HAP-1 (cell line): ENCODE results near the gene BPIFB3.
A peak's percentile ranks its signal among the peaks of the same experiment; 100 is the strongest.
"Not testable (repeated sequence)": the region's sequence is repeated elsewhere in the genome, so short reads cannot be mapped to it uniquely, and the experiment has no call there.

Experiments used
- DNase-seq, 2 experiments: peaks; one replicate each; pipeline ENCODE4 v3.0.0-alpha.2; 2016 to 2020; ENCODE audit warnings: low spot score in 2 of 2
- H3K27me3 ChIP-seq: fragments of 250-450 bp; sonication (Bioruptor Pico); 2 replicates; pipeline ENCODE4 v1.5.1; 2020; ENCODE audit warnings: low read depth, mild to moderate bottlenecking, moderate library complexity
- H3K36me3 ChIP-seq: fragments of 250-450 bp; sonication (Bioruptor Pico); replicated peaks from 2 replicates; pipeline ENCODE4 v1.5.1; 2020; ENCODE audit warnings: mild to moderate bottlenecking
- H3K4me1 ChIP-seq: fragments of 250-450 bp; sonication (Bioruptor Pico); 2 replicates; pipeline ENCODE4 v1.5.1; 2020; ENCODE audit warnings: mild to moderate bottlenecking
- H3K4me3 ChIP-seq: fragments of 250-450 bp; sonication (Bioruptor Pico); 2 replicates; pipeline ENCODE4 v1.5.1; 2020; ENCODE audit warnings: mild to moderate bottlenecking, moderate library complexity
- H3K9me3 ChIP-seq: fragments of 250-450 bp; sonication (Bioruptor Pico); 2 replicates; pipeline ENCODE4 v1.5.1; 2020; ENCODE audit warnings: mild to moderate bottlenecking, moderate library complexity
- in situ Hi-C: fragments of 300-500 bp; cut with MboI; formaldehyde crosslinking; loops from 3 replicates; pipeline ENCODE4 v1.14.3; 2020; ENCODE audit warnings: low sequenced_read_pairs, inconsistent platforms, mixed read lengths

The BPIFB3 gene

DNA sequence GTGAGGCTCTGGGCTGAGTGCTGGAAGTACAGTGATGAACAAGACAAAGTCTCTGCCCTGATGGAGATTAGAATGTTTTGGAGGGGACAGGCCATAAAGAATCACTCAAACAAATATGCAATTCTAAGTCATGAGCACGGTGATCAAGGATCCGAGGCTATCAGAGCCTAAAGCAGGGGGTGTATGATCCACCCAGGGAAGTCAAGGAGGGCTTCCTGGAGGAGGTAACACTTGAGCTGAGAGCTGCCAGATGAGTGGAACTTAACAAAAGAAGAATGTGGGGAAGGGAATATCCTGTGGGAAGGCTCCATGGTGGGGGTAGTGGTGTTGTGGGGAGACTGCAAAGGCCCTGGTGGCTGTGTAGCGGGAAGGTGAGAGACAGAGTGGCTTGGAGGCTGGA is 38.0 kb downstream of the BPIFB3 start:
- in situ Hi-C loops: loop anchor here (10.0 kb wide), 2 partner anchors 193 to 197 kb away; partner anchors contain the start of gene BPIFB1
- no peak for DNase-seq
- no peak overlapping the region for H3K4me3 ChIP-seq

DNA sequence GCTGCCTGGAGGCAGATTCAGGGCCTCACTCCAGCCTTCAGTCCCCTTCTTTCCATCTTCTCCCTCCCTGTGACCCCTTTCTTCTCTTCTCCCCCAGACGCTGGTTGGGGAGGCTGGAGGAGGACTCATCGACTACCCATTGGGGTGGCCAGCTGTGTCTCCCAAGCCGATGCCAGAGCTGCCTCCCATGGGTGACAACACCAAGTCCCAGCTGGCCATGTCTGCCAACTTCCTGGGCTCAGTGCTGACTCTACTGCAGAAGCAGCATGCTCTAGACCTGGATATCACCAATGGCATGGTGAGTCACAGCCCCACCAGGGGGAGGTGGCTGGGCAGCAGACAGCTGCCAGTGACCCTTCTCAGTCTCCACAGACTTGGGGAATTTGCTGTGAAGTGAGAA is 38.7 kb downstream of the BPIFB3 start:
- no peak for DNase-seq
- Histone ChIP-seq H3K4me3 (no peak overlapping the region), H3K36me3 (no peaks in the 10 kb centered on the region), H3K4me1 (no peaks in the 10 kb centered on the region), H3K27me3 (0 out of 2 replicates have a peak, but pooled peaks cover 3% of the 10 kb centered on the region), H3K9me3 (no peaks in the 10 kb centered on the region)
- in situ Hi-C loops: loop anchor here (10.0 kb wide), 2 partner anchors 192 to 198 kb away; partner anchors contain the start of gene BPIFB1

More for the DNA sequence above, 38.0 kb downstream of the BPIFB3 start:
- 0 out of 2 replicates have a peak, but pooled peaks cover 3% of the 10 kb centered on the region for H3K27me3 ChIP-seq
- no peaks in the 10 kb centered on the region for H3K36me3 ChIP-seq
- H3K4me1 ChIP-seq: no peaks in the 10 kb centered on the region
- H3K9me3 ChIP-seq: no peaks in the 10 kb centered on the region

DNA sequence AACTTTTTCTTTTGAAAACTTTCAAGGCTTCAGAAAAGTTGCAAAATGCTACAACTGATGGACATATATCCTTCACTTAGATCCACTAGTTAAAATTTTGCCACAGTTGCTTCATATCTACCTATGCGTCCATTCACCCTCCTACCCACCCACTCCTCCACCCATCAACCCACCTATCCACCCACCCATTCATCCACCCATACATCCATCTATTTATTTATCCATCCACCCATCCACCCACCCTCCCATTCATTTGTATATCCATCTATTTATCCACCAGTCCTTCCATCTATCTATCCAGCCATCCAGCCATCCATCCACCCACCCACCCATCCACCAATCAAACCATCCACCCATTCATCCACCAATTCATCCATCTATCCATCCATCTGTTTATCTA is 39.4 kb downstream of the BPIFB3 start:
- Histone ChIP-seq H3K27me3 (0 out of 2 replicates have a peak, but pooled peaks cover 3% of the 10 kb centered on the region), H3K4me3 (no peak overlapping the region), H3K36me3 (no peaks in the 10 kb centered on the region), H3K9me3 (no peaks in the 10 kb centered on the region), H3K4me1 (no peaks in the 10 kb centered on the region)
- in situ Hi-C loops: loop anchor here (10.0 kb wide), 2 partner anchors 192 to 198 kb away; partner anchors contain the start of gene BPIFB1
- DNase-seq: no peak

DNA sequence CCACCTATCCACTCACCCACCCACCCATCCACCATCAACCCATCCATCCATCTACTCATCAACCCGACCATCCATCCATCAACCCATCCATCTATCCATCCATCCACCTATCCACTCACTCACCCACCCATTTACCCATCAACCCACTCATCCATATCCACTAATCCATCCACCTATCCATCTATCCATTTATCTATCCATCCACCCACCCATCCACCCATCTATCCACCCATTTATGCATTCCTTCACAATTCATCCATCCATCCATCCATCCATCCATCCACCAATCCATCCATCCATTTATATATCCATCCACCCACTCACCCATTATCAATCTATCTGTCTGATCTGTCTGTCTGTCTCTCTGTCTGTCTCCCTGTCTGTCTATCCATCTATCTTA is 39.9 kb downstream of the BPIFB3 start:
- Histone ChIP-seq H3K4me3 (no peak overlapping the region), H3K4me1 (no peaks in the 10 kb centered on the region)
- in situ Hi-C loops: loop anchor here (10.0 kb wide), 2 partner anchors 191 to 199 kb away; partner anchors contain the start of gene BPIFB1

DNA sequence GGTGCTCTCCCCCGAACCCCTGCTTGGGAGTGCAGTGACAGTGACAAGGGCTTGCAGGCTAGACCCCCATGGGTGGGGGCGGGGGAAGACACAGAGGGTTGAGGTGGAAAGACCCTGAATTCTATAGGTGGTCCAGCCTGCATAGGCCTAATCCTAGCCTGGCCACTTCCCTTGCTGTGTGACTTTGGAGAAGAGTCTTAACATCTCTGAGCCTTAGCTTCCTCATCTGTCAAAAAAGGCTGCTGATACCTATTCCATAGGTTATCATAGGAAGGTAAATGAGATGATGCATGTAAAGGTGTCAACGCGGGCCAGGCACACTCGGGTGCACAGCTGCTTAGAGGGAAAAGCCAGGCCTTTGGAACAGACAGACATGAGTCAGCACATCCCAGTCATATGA is 41.5 kb downstream of the BPIFB3 start:
- H3K4me1 ChIP-seq: no peaks in the 10 kb centered on the region
- H3K9me3 ChIP-seq: no peaks in the 10 kb centered on the region
- no peak for DNase-seq
- H3K36me3 ChIP-seq: no peaks in the 10 kb centered on the region
- no peaks in the 10 kb centered on the region for H3K27me3 ChIP-seq
- H3K4me3 ChIP-seq: no peak overlapping the region
- in situ Hi-C loops: loop anchor here (10.0 kb wide), 2 partner anchors 190 to 200 kb away; partner anchors contain the start of gene BPIFB1

More for the DNA sequence above, 39.9 kb downstream of the BPIFB3 start:
- Histone ChIP-seq H3K9me3 (no peaks in the 10 kb centered on the region), H3K27me3 (0 out of 2 replicates have a peak, but pooled peaks cover 3% of the 10 kb centered on the region), H3K36me3 (no peaks in the 10 kb centered on the region)
- no peak for DNase-seq

DNA sequence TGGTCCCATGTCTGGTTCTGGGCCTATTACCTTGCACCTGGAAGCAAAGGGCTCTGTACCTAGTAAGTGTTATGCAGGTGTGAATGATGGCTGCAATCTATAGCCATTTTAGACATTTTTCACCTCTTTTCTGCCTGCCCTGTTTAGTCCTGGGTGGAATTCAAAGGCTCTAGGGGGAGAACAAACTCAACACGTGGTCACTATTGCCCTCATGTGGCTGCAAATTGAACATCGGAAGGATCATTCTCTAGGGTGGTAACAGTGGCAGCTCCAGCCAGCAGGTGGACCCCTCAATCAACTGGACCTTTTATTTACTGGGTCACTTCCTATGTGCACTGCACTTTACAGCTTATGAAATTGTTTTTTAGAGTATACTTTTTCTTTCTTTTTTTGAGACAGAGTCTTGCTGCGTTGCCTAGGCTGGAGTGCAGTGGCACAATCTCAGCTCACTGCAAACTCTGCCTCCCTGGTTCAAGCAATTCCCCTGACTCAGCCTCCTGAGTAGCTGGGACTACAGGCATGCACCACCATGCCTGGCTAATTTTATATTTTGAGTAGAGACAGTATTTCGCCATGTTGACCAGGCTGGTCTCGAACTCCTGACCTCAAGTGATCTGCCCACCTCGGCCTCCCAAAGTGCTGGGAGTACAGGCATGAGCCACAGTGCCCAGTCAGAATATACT is 42.3 kb downstream of the BPIFB3 start:
- in situ Hi-C loops: loop anchor here (10.0 kb wide), 2 partner anchors 189 to 201 kb away; partner anchors contain the start of gene BPIFB1
- H3K4me1 ChIP-seq, H3K4me3 ChIP-seq, H3K36me3 ChIP-seq, H3K9me3 ChIP-seq, H3K27me3 ChIP-seq: not testable (repeated sequence)
- DNase-seq: peak; percentile 58 to 72

DNA sequence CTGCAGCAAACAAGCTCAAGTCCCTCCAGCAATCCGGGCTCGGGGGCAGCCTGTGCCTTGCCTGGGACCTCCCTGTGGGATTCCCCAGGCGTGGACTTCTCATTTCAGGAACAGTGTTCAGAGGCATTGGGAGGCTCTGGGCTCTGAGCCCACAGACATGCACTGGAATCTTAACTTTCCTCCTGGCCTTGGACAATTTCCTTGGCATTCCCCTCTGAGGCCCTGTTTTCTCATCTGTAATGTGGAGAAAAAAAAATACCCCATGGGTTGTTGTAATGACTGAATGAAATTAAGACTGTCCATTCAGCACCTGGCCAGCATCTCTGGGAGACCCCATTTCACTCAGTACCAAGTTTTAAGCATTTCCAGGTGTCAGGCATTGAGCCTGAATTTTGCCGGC is 43.3 kb downstream of the BPIFB3 start:
- in situ Hi-C loops: loop anchor here (10.0 kb wide), 2 partner anchors 188 to 202 kb away; partner anchors contain the start of gene BPIFB1
- Histone ChIP-seq H3K4me1 (no peaks in the 10 kb centered on the region), H3K36me3 (no peaks in the 10 kb centered on the region), H3K9me3 (no peaks in the 10 kb centered on the region), H3K27me3 (no peaks in the 10 kb centered on the region), H3K4me3 (no peak overlapping the region)
- no peak for DNase-seq

DNA sequence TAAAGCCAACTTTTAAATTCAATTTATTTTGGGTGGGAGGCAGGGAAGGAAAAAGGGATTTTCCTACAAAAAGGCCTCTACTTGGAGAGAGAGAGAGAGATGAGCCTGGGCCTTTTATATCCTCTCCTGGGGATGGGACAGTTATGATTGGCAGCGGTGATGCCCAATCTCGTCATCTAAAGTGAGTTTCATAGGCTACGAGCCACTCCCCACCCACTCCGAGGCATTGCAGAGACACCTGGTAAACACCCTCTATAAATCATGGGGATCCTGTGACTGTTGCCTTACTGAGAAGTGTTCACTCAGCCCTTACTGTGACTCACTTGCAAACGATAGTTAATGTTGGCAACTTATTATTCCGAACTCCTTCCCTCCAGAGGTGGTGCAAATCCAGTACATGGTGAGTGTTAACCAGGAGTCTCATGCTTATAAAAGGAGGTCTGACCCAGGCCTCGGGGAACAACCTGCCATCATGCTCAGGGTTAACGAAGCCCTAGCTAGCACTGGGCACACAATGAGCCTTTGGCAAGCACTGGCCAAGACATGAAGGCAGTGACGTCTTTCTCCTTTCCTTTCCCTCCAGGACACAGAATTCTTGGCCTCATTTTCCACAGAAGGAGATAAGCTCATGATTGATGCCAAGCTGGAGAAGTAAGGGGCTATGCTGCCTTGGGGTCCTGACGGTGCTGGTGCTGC is 46.3 kb downstream of the BPIFB3 start:
- H3K9me3 ChIP-seq: no peaks in the 10 kb centered on the region
- H3K27me3 ChIP-seq: no peaks in the 10 kb centered on the region
- DNase-seq: no peak
- in situ Hi-C loops: loop anchor here (10.0 kb wide), 2 partner anchors 185 to 205 kb away; partner anchors contain the start of gene BPIFB1
- H3K36me3 ChIP-seq: no peaks in the 10 kb centered on the region
- peaks cover 3% of the 10 kb centered on the region for H3K4me1 ChIP-seq
- H3K4me3 ChIP-seq: no peak overlapping the region

DNA sequence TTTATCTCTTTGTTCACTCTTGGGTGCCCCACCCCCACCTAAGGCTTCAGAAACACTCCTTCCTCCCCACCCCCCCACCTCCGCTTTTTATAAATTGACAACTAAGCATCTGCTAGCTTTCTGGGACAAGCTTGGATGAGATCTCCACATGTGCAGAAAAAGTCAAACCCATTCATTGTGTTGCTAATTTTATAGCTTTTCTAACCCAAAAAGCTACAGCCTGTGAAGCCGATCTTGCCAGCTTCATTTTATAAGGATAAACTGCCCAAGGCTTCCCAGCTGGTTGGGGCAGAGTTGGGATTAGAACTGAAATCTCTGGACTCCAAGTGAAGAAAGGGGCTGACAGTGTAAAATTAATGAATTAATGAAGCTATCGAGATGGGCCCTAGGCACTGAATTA is 49.9 kb downstream of the BPIFB3 start:
- in situ Hi-C loops: no loop called here
- peaks cover 3% of the 10 kb centered on the region for H3K4me1 ChIP-seq
- peak; percentile 64 to 66 for DNase-seq
- no peaks in the 10 kb centered on the region for H3K9me3 ChIP-seq
- no peaks in the 10 kb centered on the region for H3K27me3 ChIP-seq
- H3K36me3 ChIP-seq: no peaks in the 10 kb centered on the region
- no peak overlapping the region for H3K4me3 ChIP-seq

DNA sequence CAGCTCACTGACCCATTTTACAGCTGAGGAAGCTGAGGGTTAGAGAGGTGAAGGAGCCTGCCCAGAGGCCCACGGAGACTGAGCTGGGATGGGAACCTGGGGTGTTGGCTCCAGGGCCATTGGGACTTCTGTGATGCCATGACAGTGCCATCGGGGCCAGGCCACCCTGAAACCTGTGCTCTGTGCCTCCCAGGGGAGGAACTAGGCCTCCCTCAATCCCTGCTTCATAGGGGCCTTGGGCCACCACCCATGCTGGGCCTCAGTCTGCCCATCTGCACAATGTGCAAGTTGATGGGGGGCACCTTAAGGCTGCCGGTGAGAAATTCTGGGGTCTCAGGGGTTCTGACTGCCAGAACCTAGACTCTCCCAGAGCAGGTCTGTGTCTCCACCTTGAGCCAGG is 50.6 kb downstream of the BPIFB3 start:
- Histone ChIP-seq H3K4me1 (peaks cover 3% of the 10 kb centered on the region), H3K27me3 (no peaks in the 10 kb centered on the region), H3K9me3 (no peaks in the 10 kb centered on the region), H3K4me3 (no peak overlapping the region), H3K36me3 (no peaks in the 10 kb centered on the region)
- DNase-seq: no peak
- in situ Hi-C loops: no loop called here

DNA sequence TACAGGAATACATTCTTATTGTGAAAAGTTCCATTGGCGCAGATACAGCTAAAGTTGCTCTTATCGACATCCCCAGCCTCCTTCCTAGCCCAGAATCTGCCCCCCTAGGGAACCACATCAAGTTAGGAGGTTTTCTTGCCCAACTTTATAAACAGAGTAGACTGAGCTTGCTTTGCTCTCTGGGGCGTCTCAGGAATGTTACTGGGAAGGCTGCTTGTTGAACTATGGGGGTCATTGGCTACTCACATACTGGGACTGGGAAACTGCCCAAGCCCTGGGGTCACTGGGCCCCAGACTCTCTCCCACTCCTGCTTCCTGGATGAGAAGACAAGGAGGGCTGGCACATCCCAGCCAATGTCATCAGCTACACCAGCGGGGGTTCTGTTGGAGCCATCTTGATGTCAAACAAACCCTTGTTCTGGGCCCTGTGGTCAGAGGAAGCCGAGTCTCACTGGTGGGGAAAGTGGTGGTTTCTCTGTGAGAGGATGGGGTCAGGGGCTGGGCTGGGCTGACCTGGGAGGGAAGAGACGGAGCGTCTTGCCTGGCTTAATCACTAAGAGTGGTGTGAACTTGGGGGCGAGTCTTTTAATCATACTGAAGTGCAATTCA is 51.7 kb downstream of the BPIFB3 start:
- no peaks in the 10 kb centered on the region for H3K9me3 ChIP-seq
- no peaks in the 10 kb centered on the region for H3K27me3 ChIP-seq
- DNase-seq: no peak
- in situ Hi-C loops: no loop called here
- no peaks in the 10 kb centered on the region for H3K36me3 ChIP-seq
- no peak overlapping the region for H3K4me3 ChIP-seq
- peaks cover 3% of the 10 kb centered on the region for H3K4me1 ChIP-seq

DNA sequence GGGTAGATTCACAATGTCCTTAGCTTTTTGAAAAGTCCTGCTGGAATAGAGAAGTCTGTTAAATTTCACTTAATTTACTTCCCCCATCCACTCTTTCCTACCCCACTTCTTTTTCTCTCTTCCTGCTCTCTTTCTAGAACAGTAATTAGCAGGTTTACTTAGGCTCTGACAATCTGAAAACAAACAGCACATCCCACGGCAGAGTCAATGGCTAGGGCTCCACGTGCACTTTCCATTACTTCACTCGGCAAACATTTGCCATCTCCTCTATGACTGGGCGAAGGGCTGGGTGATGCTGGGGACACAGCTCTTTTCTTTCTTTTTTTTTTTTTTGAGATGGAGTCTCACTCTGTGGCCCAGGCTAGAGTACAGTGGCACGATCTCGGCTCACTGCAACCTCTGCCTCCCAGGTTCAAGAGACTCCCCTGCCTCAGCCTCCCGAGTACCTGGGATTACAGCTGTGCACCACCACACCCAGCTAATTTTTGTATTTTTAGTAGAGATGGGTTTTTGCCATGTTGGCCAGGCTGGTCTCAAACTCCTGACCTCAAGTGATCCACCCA is 52.4 kb downstream of the BPIFB3 start:
- H3K4me3 ChIP-seq, H3K27me3 ChIP-seq, H3K4me1 ChIP-seq, H3K9me3 ChIP-seq, in situ Hi-C loops, H3K36me3 ChIP-seq, DNase-seq: not testable (repeated sequence)

DNA sequence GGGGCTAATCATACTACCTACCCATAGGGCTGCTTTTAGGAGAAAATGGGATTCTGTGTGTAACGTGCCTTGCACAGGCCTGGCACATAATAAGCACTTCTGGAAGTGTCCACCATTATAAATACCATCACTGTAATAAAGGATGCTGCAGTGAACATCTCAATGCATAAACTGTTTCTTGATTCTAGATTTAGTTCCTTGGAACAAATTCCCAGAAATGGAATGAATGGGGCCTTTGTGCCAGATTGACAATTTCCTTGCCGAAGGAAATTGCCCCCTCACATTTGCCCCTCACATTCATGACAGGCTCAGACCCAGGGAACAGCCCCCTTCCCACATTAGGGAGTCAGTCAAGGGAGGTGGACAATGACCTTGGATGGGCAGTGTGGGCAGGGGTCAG is 55.0 kb downstream of the BPIFB3 start:
- Histone ChIP-seq H3K4me1 (peaks cover 3% of the 10 kb centered on the region), H3K4me3 (no peak overlapping the region), H3K9me3 (no peaks in the 10 kb centered on the region), H3K27me3 (no peaks in the 10 kb centered on the region), H3K36me3 (no peaks in the 10 kb centered on the region)
- no peak for DNase-seq
- in situ Hi-C loops: no loop called here
